OCI-LY1 (cell line): ENCODE measurements around the gene BRI3BP.

ENCODE experiments used
- EZH2 ChIP-seq: fragments of 200-600 bp; sonication (generic), shearing (Covaris generic); IDR thresholded peaks from 2 replicates; pipeline ENCODE4 v1.8.0; 2017; ENCODE audit warnings: borderline replicate concordance, mixed run types, mild to moderate bottlenecking, antibody characterized with exemption, low read length, moderate library complexity, mixed read lengths
- TF ChIP-seq, protein P1 (sequence below): fragments of 200-600 bp; sonication (generic), shearing (Covaris generic); IDR thresholded peaks from 2 replicates; pipeline ENCODE4 v1.5.1; 2017; ENCODE audit warnings: mild to moderate bottlenecking, antibody characterized with exemption, low read length, moderate library complexity, mixed read lengths

DNA sequence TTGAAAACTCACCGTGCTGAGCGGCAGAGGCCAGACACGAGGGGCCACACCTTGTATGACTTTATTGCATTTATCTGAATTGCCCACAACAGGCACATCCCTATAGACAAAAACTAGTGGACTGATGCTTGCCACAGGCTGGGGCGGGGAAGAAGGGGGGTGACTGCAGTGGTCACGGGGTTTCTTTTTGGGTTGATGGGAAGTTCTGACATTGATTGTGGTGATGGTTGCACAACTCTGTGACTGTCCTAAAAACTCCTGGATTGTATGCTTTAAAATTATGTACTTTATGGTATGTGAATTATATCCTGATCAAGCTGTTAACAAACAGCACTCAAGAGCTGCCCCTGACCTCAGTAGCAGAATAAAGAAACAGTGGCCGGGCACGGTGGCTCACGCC is 30.2 kb upstream of the BRI3BP start:
- TF ChIP-seq, protein P1, sequence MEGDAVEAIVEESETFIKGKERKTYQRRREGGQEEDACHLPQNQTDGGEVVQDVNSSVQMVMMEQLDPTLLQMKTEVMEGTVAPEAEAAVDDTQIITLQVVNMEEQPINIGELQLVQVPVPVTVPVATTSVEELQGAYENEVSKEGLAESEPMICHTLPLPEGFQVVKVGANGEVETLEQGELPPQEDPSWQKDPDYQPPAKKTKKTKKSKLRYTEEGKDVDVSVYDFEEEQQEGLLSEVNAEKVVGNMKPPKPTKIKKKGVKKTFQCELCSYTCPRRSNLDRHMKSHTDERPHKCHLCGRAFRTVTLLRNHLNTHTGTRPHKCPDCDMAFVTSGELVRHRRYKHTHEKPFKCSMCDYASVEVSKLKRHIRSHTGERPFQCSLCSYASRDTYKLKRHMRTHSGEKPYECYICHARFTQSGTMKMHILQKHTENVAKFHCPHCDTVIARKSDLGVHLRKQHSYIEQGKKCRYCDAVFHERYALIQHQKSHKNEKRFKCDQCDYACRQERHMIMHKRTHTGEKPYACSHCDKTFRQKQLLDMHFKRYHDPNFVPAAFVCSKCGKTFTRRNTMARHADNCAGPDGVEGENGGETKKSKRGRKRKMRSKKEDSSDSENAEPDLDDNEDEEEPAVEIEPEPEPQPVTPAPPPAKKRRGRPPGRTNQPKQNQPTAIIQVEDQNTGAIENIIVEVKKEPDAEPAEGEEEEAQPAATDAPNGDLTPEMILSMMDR: no peak
- TF ChIP-seq EZH2: no peak
